Activated naive CD8-positive, alpha-beta T cell treated with anti-CD3 and anti-CD28 coated beads, Interleukin-2, amount 50 U/mL, for 16 hours (primary cell): ENCODE data around the gene IMP4.
"Not testable (repeated sequence)": the region's sequence is repeated elsewhere in the genome, so short reads cannot be mapped to it uniquely, and the experiment has no call there.

ENCODE experiments used
- DNase-seq: peaks from one replicate; pipeline ENCODE4 v3.0.0-alpha.2; 2020; ENCODE audit warnings: low read depth, low spot score

IMP4 gene

GRCh38 chr2:130342533-130343275 lies at the start of gene IMP4:
TSS of gene IMP4 (plus strand) at chr2:130342897. CDS start at chr2:130342933, 36 bp downstream.
- peak; percentile 88 for DNase-seq

- DNase-seq, result no peak
These were observed 42.3 kb upstream of the IMP4 start for GRCh38 chr2:130300258-130300969.

DNA sequence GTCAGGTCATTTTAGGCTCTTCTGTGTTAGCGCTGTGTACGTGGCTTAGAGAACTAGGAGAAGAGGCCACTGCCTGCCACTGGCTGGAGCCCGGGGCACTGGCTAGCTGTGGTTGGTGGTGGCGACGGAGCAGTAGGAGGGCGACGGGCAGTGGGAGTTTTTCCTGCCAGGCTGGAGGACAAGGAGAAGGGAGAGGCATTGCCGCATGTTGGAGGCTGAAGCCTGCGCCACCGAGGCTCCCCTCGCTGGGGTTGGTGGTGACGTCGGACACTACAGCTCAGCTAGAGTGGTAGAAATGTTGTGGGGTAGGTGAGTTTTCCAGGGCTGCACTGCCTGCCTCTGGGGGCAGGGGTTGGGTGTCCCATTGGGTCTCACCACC lies 41.7 kb upstream of the IMP4 start:
- no peak for DNase-seq

GRCh38 chr2:130302164-130302886 lies 40.4 kb upstream of the IMP4 start:
- no peak for DNase-seq

GRCh38 chr2:130303169-130303568 lies 39.5 kb upstream of the IMP4 start:
- no peak for DNase-seq

- DNase-seq, result no peak
These were observed 38.0 kb upstream of the IMP4 start for GRCh38 chr2:130304726-130305125.

GRCh38 chr2:130307850-130308249 lies 34.8 kb upstream of the IMP4 start:
- DNase-seq, result no peak

GRCh38 chr2:130310881-130311280 lies 31.8 kb upstream of the IMP4 start:
- DNase-seq, result no peak

GRCh38 chr2:130313812-130314334 lies 28.8 kb upstream of the IMP4 start:
- DNase-seq, result no peak

GRCh38 chr2:130314377-130314776 lies 28.3 kb upstream of the IMP4 start:
- no peak for DNase-seq

DNA sequence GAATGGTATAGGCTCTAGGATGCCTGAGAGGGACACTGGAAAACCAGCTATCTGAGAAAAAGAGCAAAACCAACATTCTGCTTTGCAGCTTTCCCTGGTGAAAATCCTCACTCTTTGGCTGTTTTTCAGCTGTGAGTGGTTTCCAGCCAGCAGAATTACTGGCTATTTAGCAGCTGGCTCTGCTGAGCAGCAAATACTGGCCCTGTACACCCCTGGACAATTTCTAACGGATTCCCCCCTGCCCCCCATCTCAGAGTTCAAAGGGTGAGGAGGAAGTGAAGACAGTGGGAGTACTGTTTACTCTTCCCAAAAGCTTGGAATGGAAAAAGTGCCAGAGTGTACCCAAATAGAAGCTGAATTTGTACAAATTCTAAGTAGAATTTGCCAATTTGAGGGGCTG lies 26.1 kb upstream of the IMP4 start:
- no peak for DNase-seq

GRCh38 chr2:130318906-130319305 lies 23.8 kb upstream of the IMP4 start:
- no peak for DNase-seq

GRCh38 chr2:130319536-130319935 lies 23.2 kb upstream of the IMP4 start:
- no peak for DNase-seq

DNA sequence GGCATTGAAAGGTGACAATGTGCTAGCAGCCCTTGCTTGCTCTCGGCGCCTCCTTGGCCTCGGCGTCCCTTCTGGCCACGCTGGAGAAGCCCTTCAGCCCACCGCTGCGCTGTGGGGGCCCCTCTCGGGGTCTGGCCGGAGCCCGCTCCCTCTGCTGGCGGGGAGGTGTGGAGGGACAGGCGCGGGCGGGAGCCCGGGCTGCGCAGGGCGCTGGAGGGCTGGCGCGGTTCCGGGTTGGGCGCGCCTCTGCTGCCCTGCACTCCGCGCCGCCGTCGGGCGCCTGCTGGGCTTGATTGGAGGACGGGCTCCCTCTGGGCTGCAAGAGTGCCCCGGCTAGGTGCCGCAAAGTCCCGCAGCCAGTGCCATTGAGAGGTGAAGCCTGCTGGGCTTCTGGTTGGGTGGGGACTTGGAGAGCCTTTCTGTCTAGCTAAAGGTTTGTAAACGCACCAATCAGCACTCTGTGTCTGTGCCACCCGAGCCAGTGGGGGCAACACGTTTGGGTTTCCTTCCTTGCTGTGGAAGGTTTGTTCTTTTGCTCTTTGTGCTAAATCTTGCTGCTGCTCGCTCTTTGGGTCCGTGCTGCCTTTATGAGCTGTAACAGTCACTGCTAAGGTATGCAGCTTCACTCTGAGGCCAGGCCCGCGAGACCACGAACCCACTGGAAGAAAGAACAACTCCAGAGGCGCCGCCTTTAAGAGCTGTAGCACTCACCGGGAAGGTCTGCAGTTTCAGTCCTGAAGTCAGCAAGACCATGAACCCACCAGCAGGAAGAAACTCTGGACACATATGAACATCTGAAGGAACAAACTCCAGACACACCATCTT lies 14.8 kb upstream of the IMP4 start:
- no peak for DNase-seq

GRCh38 chr2:130328710-130329109 lies 14.0 kb upstream of the IMP4 start:
- no peak for DNase-seq

DNA sequence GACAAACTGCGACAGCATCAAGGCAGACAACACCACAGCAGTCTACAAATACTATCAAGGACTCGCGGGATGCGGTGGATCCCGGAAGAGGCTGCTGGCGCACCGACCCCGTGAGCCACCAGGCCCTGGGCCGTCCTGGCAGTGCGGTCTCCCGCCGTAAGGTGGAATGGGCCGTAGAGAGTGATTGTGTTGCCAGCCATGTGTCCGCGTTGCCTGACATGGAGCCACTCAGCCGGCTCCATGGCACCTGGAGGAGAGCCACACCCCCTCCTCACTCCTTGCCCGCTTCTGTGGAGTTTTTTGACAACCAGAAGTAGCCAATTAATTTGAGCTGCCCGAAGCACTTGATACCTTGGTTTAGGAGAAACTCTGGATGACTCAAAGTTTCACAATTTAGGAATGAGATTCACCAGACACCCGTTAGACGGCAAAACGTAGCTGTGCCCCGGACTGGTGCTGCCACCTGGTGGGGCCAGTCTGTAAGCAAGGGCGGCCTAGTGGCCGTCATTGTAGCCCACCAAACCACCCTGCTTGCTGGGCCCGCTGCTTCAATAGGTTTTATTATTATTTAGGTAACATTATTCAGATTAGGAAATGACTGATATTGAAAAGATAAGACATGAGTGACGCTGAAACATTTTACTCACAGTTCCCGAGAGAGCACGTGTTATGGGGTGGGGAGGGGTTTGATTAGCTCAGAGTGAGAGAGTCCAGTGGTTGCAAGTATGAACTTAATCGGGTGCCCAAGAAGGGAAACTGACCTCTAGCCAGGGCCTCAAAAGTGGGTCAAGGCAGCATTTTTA lies 10.2 kb upstream of the IMP4 start:
- peak; percentile 39 for DNase-seq

- not testable (repeated sequence) for DNase-seq
These were observed 9.4 kb upstream of the IMP4 start for GRCh38 chr2:130333253-130333652.

DNA sequence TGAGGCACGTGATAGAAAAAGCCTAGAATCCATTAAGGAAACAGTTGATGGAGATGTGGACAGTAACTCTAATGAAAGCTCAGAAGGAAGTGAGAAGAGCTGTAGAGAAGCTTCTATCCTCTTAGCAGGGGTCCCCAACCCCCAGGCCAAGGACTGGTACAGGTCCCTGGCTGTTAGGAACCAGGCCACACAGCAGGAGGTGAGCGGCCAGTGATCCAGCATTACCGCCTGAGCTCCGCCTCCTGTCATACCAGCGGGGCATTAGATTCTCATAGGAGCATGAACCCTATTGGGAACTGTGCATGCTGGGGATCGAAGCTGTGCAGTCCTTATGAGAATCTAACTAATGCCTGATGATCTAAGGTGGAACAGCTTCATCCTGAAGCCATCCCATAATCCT lies 8.7 kb upstream of the IMP4 start:
- no peak for DNase-seq

DNA sequence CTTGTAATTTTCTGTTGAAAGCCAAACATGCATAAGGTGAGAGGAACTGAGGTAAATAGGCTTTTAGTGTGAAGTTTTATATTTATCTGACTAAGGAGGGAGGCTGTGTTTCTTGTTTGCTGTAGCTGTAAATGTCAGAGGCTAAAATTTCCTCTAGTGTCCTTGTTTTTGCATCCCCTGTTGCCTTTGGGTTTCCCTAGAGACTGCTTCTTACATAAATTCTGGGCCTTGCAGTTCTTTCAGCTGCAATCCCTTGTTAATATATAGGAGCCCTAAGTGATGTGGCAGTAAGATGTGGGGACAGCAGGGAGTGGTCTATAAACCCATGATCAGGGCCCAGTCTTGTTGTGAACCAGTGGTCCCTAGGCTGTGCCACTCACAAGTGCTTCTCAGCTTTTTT lies 7.5 kb upstream of the IMP4 start:
- DNase-seq, result no peak

- DNase-seq, result no peak
These were observed 6.4 kb upstream of the IMP4 start for GRCh38 chr2:130336150-130336876.
